NK-92 (cell line): ENCODE measurements around the gene LRP6.

Experiments used
- DNase-seq: peaks from one replicate; lab custom pipeline; 2025; ENCODE audit not compliant: unreplicated experiment; lab: John Stamatoyannopoulos, UW

The LRP6 gene

DNA sequence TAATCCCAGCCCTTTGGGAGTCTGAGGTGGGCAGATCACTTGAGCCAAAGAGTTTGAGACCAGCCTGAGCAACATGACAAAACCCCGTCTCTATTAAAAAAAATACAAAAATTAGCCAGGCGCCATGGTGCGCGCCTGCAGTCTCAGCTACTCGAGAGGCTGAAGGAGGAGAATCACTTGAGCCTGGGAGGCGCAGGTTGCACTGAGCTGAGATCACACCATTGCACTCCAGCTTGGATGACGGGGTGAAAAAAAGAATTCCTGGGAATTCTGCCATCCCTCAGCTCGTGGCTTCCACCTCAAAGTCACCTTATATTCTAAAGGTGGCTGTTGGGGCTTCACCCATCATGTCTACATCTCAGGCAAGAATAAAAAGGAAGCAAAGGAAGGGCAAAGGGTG, 183.2 kb downstream of the LRP6 start:
- no peak for DNase-seq

DNA sequence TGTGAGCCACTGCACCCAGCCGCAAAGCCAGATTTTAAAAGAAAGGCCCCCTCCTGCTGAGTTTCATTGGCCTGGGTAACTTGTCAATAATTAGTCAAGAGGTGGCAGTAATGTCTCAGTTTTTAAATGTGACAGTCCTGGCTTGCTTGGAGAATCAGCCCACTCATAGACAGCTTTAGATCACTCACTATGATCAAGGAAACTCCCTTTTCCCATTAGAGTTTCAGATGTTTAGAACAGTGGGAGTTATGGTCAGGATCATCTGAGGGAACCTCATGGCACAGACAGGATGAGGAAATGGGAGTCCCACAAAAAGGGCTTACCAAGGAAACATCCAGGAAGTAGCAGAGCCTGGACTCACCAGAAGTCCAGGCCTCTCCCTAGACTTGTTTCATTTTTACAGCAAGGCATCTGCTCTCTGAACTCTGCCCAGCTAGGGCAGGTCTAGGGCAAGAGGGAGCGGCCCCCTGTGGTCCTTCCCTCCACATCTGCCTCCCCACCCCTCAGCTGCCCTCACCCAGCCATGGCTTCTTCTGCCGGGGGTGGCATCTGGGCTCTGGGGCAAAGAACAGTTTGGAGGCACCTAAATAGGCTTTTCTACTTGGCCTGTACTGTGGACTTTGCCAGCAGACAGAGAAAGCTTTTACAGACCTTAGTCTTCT, 184.9 kb downstream of the LRP6 start:
- DNase-seq = no peak

DNA sequence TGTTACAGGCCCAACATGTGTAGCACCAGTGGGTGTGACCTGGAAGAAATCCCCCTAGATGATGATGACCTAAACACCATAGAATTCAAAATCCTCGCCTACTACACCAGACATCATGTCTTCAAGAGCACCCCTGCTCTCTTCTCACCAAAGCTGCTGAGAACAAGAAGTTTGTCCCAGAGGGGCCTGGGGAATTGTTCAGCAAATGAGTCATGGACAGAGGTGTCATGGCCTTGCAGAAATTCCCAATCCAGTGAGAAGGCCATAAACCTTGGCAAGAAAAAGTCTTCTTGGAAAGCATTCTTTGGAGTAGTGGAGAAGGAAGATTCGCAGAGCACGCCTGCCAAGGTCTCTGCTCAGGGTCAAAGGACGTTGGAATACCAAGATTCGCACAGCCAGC, 187.6 kb downstream of the LRP6 start:
- no peak for DNase-seq

DNA sequence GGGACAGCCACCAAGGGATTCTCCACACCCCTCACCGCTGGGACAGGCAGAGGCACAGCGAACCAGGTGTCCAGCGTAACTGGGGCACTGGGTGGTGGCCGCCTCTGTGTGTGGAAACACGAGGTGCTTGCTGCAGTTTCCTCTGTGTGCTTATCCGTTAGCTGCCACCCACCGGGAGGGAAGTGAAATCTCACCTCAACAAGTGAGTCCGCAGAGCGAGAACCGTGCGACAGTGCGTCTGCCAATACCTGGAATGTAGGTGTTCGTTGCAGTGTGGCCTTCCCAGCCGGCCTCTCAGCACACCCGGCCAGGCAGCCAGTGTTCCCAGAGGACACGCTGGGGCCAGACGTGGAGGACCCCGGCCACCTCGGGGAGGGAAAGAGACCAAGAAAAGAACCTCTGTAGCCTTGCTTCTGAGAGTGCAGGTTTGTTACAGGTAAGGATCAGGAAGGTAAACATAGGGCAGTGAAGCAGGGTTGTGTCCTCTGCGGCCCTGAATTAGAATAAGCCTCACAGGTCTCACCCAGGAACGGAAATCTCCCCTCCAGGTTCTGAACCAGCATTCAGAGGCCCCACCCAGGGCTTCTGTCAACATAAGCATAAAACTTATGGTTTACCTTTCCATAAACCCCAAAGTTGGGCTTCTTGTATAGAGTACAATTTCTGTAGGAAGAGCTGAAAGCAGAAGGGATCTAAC, 194.6 kb downstream of the LRP6 start:
- no peak for DNase-seq

DNA sequence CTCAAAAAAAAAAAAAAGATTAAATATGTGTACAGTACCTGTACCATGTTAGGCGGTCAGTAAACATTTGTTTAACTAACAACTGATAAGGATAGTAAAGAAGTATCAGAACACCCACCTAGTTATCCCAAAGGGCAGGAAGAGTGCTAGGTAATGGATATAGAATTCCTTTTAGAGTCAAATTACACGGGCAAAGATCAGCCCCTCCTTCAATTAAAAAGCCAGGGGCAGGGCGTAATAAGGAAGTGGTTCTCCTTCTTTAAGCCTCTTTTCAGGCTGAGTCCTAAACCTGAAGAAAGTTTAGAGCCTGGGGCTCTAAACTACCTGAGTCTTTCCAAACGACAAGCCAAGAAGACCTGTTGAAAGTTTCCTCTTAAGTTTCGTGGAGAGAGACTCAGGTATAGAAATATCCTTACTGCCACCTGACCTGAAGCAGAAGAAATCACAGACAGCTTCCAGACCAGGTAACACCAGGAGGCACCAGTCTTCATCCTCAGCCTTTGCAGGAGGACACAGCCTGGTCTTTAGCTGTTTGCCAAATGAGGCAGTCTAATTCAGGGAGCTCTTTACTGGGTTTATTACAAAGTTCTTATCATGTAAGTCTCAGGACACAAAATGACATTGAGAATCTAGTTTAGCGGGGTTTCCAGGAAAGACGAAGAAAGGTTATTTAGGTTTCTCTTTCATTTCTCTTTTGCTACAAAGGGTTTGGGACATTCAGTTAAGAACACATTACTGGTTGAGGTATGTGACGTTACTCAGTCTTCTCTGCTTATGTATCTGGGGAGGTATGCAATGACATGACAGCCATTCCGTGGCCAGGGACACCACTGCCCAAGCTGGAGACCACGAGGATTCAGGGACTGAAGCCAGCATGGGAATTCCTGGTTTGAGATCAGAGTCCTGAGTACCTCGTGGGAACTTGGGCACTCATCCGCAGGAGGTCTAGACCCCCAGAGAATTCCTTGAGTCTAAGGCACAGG, 195.9 kb downstream of the LRP6 start, which contains the start of gene BCL2L14:
Gene BCL2L14, plus strand, starts transcription at position 266 of the 983 bp plus-strand sequence. CDS start 8,367 bp downstream, outside the sequence.
- no peak for DNase-seq

DNA sequence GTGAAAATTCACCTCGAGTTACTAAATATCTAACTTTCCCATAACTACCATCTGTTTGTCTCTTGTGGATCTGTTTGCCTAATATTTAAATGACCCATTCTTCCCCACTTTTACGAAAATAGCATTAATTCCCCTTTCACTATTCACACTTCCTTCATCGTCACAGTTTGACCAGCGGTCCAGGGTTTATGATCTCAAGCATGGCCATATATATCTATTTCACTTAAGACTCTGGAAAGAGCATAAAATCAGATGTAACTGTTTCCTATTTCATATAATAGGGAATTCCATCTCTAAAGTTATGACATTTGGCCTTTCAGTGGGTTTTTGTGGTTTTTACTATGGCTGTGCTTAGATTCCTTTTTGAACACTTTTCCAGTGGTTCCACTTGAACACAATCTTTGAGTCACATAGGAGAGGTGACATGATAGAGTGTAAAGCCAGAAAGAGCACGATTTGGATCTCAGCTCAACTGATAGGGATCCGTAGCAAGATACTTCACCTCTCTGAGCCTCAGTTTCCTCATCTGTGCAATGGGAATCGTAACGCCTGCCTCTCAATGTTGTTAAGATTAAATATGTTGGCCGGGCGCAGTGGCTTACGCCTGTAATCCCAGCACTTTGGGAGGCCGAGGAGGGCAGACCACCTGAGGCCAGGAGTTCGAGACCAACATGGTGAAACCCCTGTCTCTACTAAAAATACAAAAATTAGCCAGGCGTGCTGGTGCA, 196.9 kb downstream of the LRP6 start:
- DNase-seq = no peak

DNA sequence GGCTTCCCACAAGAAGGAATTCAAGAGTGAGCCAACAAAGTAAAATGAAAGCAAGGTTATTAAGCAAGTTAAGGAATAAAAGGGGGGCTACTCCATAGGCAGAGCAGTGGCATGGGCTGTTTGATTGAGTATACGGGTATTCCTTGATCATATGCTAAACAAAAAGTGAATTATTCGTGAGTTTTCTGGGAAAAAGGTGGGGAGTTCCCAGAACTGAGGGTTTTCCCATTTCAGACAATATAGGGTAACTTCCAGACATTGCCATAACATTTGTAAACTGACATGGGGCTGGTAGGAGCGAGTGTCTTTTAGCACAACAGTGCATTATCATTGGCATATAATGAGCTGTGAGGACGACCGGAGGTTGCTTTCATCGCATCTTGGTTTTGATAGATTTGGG, 198.1 kb downstream of the LRP6 start:
- no peak for DNase-seq
